ENCODE data around the gene OCA2.
"Not testable (repeated sequence)": the region's sequence is repeated elsewhere in the genome, so short reads cannot be mapped to it uniquely, and the experiment has no call there.

- TF ChIP-seq CTCF (conservative IDR thresholded peaks at IDR 0.05; ENCODE audit: low read depth, low read length); CHD1 (IDR thresholded peaks at IDR 0.05; ENCODE audit: low read depth, low read length); POLR2A (IDR thresholded peaks at IDR 0.05; ENCODE audit: low read depth, low read length); RAD21 (IDR thresholded peaks at IDR 0.05; ENCODE audit: low read length); USF2 (IDR thresholded peaks at IDR 0.05; ENCODE audit: low read depth, low read length); ELK1 (IDR thresholded peaks at IDR 0.05; ENCODE audit: borderline replicate concordance, low read depth, low read length); BHLHE40 (IDR thresholded peaks at IDR 0.05; ENCODE audit: low read depth, low read length); RFX5 (IDR thresholded peaks at IDR 0.05; ENCODE audit: low read depth, low read length); CEBPB (IDR thresholded peaks at IDR 0.05; ENCODE audit: low read depth, low read length); MAFK (IDR thresholded peaks at IDR 0.05; ENCODE audit: low read depth, low read length); NFE2L2 (IDR thresholded peaks at IDR 0.05; ENCODE audit: low read depth, low read length); FOS (IDR thresholded peaks at IDR 0.05; ENCODE audit: low read depth, low read length); MXI1 (IDR thresholded peaks at IDR 0.05; ENCODE audit: borderline replicate concordance, low read depth, low read length): not testable (repeated sequence)
These were observed 37.3 kb upstream of the OCA2 start for GRCh38 chr15:28136236-28136904.

Measured in IMR-90 (cell line).